ENCODE data around the gene TMEM132E.

TMEM132E gene

GRCh38 chr17:34568953-34569352, 10.4 kb upstream of the TMEM132E start:
- DNase-seq (ENCODE audit: low read depth), result no peak

- no peak for DNase-seq (ENCODE audit: low read depth)
Observed at GRCh38 chr17:34569591-34569990, 9.8 kb upstream of the TMEM132E start.

- DNase-seq (ENCODE audit: low read depth), result no peak
Observed at GRCh38 chr17:34570506-34570905, 8.9 kb upstream of the TMEM132E start.

- no peak for DNase-seq (ENCODE audit: low read depth)
Observed at GRCh38 chr17:34571428-34572130, 7.8 kb upstream of the TMEM132E start.

GRCh38 chr17:34572483-34572882, 6.9 kb upstream of the TMEM132E start:
- no peak for DNase-seq (ENCODE audit: low read depth)

GRCh38 chr17:34575182-34575581, 4.2 kb upstream of the TMEM132E start:
- no peak for DNase-seq (ENCODE audit: low read depth)

GRCh38 chr17:34578016-34578415, 1.4 kb upstream of the TMEM132E start:
- DNase-seq (ENCODE audit: low read depth), result no peak

- no peak for DNase-seq (ENCODE audit: low read depth)
Observed at GRCh38 chr17:34578656-34579016, 746 bp upstream of the TMEM132E start.

- no peak for DNase-seq (ENCODE audit: low read depth)
Observed at GRCh38 chr17:34579979-34580684, 750 bp downstream of the TMEM132E start.

- DNase-seq (ENCODE audit: low read depth), result no peak
Observed at GRCh38 chr17:34580685-34581445, 1.5 kb downstream of the TMEM132E start.

- no peak for DNase-seq (ENCODE audit: low read depth)
Observed at GRCh38 chr17:34581446-34582184, 2.2 kb downstream of the TMEM132E start.

- no peak for DNase-seq (ENCODE audit: low read depth)
Observed at GRCh38 chr17:34582185-34582900, 3.0 kb downstream of the TMEM132E start.

GRCh38 chr17:34582901-34583245, 3.5 kb downstream of the TMEM132E start:
- DNase-seq (ENCODE audit: low read depth), result no peak

GRCh38 chr17:34584805-34585416, 5.5 kb downstream of the TMEM132E start:
- DNase-seq (ENCODE audit: low read depth), result no peak

GRCh38 chr17:34586346-34586846, 7.0 kb downstream of the TMEM132E start:
- no peak for DNase-seq (ENCODE audit: low read depth)

- DNase-seq (ENCODE audit: low read depth), result no peak
Observed at GRCh38 chr17:34588266-34588665, 8.9 kb downstream of the TMEM132E start.

GRCh38 chr17:34589120-34589965, 10.0 kb downstream of the TMEM132E start:
- no peak for DNase-seq (ENCODE audit: low read depth)

GRCh38 chr17:34592002-34592401, 12.6 kb downstream of the TMEM132E start:
- no peak for DNase-seq (ENCODE audit: low read depth)

GRCh38 chr17:34596920-34597319, 17.5 kb downstream of the TMEM132E start:
- DNase-seq (ENCODE audit: low read depth), result no peak

GRCh38 chr17:34598161-34598776, 18.9 kb downstream of the TMEM132E start:
- no peak for DNase-seq (ENCODE audit: low read depth)
